Smooth muscle cell (in vitro differentiated cells): ENCODE results near the gene NLGN1. TPM values are rescaled to one million over a fixed set of nuclear protein-coding genes. Genes with fewer than 3 reads are reported as not detected.
A peak's percentile ranks its signal among the peaks of the same experiment; 100 is the strongest.

Experiments used
- DNase-seq: peaks from one replicate; lab custom pipeline; 2025; ENCODE audit not compliant: unreplicated experiment; lab: John Stamatoyannopoulos, UW
- H2AFZ ChIP-seq: fragments of 200-600 bp; sonication (generic); 2 replicates; pipeline ENCODE4 v1.6.0; 2016; ENCODE audit warnings: antibody characterized with exemption, low read depth, mild to moderate bottlenecking
- H3F3A ChIP-seq: fragments of 200-600 bp; sonication (generic); 2 replicates; pipeline ENCODE4 v1.6.0; 2017; ENCODE audit warnings: antibody characterized with exemption, low read depth
- H3K27ac ChIP-seq: fragments of 200-600 bp; sonication (generic); 2 replicates; pipeline ENCODE4 v1.5.1; 2016; ENCODE audit warnings: low read depth, mild to moderate bottlenecking
- H3K27me3 ChIP-seq: fragments of 200-600 bp; sonication (generic); 2 replicates; pipeline ENCODE4 v1.6.1; 2016; ENCODE audit warnings: low read depth, mild to moderate bottlenecking
- H3K36me3 ChIP-seq: fragments of 200-600 bp; sonication (generic); 2 replicates; pipeline ENCODE4 v1.5.1; 2016; ENCODE audit warnings: low read depth
- H3K4me1 ChIP-seq: fragments of 200-600 bp; sonication (generic); 2 replicates; pipeline ENCODE4 v1.5.1; 2016; ENCODE audit warnings: low read depth
- H3K4me2 ChIP-seq: fragments of 200-600 bp; sonication (generic); 2 replicates; pipeline ENCODE4 v1.6.0; 2016; ENCODE audit warnings: mild to moderate bottlenecking
- H3K4me3 ChIP-seq: fragments of 200-600 bp; sonication (generic); 2 replicates; pipeline ENCODE4 v1.5.1; 2016; ENCODE audit warnings: mild to moderate bottlenecking
- H3K79me2 ChIP-seq: fragments of 200-600 bp; sonication (generic); 2 replicates; pipeline ENCODE4 v1.6.0; 2016; ENCODE audit warnings: low read depth, mild to moderate bottlenecking
- H3K9ac ChIP-seq: fragments of 200-600 bp; sonication (generic); 2 replicates; pipeline ENCODE4 v1.6.0; 2016; ENCODE audit warnings: low read depth
- H3K9me3 ChIP-seq: fragments of 200-600 bp; sonication (generic); replicated peaks from 2 replicates; pipeline ENCODE4 v1.5.1; 2016; ENCODE audit warnings: low read depth
- H4K20me1 ChIP-seq: fragments of 200-600 bp; sonication (generic); 2 replicates; pipeline ENCODE4 v1.6.0; 2016; ENCODE audit warnings: low read depth
- WGBS: methylation state at CpG from one replicate; pipeline ENCODE4 v1.1.7; 2016; ENCODE audit warnings: low lambda C conversion rate; 5-methylcytosine and 5-hydroxymethylcytosine counted together
- polyA plus RNA-seq: library from polyadenylated mRNA; unstranded; fragments of >200 nt; fragmentation: Nextera tagmentation; extraction: Ambion mirVana; gene quantifications from 2 replicates; pipeline ENCODE4 v1.2.1, GENCODE V29; 2016
- total RNA-seq: library from RNA; depleted of rRNA; stranded (reverse); fragments of >200 nt; gene quantifications from 2 replicates; pipeline ENCODE4 v1.2.3, GENCODE V29; 2014
- TF ChIP-seq, protein P1 (sequence below): fragments of 200-600 bp; sonication (generic); IDR thresholded peaks from 2 replicates; pipeline ENCODE4 v1.5.1; 2017; ENCODE audit warnings: borderline replicate concordance, mild to moderate bottlenecking, antibody characterized with exemption; ENCODE audit not compliant: insufficient read depth, poor library complexity, severe bottlenecking

Gene NLGN1
- total and polyA plus RNA-seq, 2 experiments from 2014 or later, result 0.04 TPM; not detected in 1

DNA sequence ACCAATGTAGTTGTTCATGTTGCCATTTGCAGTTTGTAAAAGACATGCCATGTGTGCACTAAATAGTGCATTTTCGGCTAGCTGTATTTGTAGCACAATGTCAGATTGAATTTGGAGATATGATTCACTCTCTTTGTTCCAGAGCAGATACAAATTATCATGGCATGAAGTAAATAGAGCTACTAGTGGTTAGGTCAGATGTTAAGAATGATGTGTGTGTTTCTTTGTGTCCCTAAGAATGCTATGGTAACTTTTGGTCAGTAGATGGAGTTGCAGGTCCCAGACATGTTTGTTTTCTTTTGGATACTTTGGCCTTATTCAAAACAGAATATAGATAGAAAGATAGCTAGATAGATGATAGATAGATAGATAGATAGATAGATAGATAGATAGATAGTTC is 595.8 kb downstream of the NLGN1 start:
- no peak for DNase-seq
- H3K27ac ChIP-seq, result no peak overlapping the region
- no peak overlapping the region for H3K9ac ChIP-seq
- no peak overlapping the region for H3K4me3 ChIP-seq
- no peaks in the 10 kb centered on the region for H3K79me2 ChIP-seq
- H3K36me3 ChIP-seq, result no peaks in the 10 kb centered on the region
- TF ChIP-seq, protein P1, sequence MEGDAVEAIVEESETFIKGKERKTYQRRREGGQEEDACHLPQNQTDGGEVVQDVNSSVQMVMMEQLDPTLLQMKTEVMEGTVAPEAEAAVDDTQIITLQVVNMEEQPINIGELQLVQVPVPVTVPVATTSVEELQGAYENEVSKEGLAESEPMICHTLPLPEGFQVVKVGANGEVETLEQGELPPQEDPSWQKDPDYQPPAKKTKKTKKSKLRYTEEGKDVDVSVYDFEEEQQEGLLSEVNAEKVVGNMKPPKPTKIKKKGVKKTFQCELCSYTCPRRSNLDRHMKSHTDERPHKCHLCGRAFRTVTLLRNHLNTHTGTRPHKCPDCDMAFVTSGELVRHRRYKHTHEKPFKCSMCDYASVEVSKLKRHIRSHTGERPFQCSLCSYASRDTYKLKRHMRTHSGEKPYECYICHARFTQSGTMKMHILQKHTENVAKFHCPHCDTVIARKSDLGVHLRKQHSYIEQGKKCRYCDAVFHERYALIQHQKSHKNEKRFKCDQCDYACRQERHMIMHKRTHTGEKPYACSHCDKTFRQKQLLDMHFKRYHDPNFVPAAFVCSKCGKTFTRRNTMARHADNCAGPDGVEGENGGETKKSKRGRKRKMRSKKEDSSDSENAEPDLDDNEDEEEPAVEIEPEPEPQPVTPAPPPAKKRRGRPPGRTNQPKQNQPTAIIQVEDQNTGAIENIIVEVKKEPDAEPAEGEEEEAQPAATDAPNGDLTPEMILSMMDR, result peak; percentile 22
- no peaks in the 10 kb centered on the region for H4K20me1 ChIP-seq
- no peak overlapping the region for H2AFZ ChIP-seq
- H3K4me1 ChIP-seq, result no peaks in the 10 kb centered on the region
- WGBS, result 61% methylated on average over 1 of the region's 1 CpG
- no peaks in the 10 kb centered on the region for H3F3A ChIP-seq
- no peaks in the 10 kb centered on the region for H3K9me3 ChIP-seq
- H3K4me2 ChIP-seq, result no peak overlapping the region
- no peaks in the 10 kb centered on the region for H3K27me3 ChIP-seq

DNA sequence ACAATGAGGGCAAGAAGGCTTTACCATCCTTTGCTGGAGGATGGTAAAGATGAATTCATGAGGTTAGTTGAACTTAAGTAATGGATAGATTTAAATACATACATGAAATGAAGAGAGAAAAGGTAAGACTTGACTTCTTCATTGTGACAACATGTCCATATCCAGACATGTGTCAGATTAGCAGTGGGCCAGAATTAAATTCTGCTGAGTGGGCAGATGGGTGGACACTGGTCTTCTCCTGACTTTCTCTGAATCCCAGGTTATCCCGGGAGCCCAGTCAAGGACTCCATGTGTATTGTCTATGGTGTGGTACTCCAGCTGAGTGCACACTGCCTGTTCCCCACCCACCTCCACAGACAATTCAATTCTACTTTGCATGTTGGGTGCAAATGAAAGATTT is 603.1 kb downstream of the NLGN1 start:
- no peaks in the 10 kb centered on the region for H3F3A ChIP-seq
- no peaks in the 10 kb centered on the region for H3K9me3 ChIP-seq
- no peaks in the 10 kb centered on the region for H3K4me1 ChIP-seq
- DNase-seq, result no peak
- H3K4me2 ChIP-seq, result no peak overlapping the region
- H4K20me1 ChIP-seq, result no peaks in the 10 kb centered on the region
- WGBS, result 90% methylated on average over 1 of the region's 1 CpG
- H3K27ac ChIP-seq, result no peak overlapping the region
- no peaks in the 10 kb centered on the region for H3K79me2 ChIP-seq
- no peaks in the 10 kb centered on the region for H3K27me3 ChIP-seq
- H2AFZ ChIP-seq, result no peak overlapping the region
- no peak overlapping the region for H3K4me3 ChIP-seq
- TF ChIP-seq, protein P1, result no peak
- H3K9ac ChIP-seq, result no peak overlapping the region
- no peaks in the 10 kb centered on the region for H3K36me3 ChIP-seq

DNA sequence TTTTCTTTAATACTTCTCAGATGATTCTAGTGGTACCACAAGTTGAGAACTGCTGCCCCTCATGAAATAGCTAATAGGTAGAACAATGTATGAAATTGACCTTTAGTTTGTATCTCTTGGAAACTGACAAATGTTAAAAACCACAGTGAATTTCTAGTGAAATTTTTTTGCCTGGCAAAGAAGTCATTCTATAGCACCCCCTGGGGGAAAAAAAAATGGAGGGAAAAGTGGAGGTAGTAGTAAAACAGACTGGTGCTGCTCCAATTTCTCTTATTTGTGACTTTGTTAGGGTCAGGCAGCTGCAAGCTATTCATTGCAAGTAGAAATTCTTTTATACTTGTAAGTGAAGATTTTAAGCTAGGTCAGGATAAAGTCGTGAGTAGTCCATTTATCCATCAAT is 605.0 kb downstream of the NLGN1 start:
- whole genome bisulfite sequencing, result 30% methylated on average over 1 of the region's 1 CpG
- Histone ChIP-seq H3K9me3 (no peaks in the 10 kb centered on the region), H3K36me3 (no peaks in the 10 kb centered on the region), H3K4me1 (no peaks in the 10 kb centered on the region), H2AFZ (no peak overlapping the region), H3K27me3 (no peaks in the 10 kb centered on the region), H3K9ac (no peak overlapping the region), H3F3A (no peaks in the 10 kb centered on the region), H4K20me1 (no peaks in the 10 kb centered on the region), H3K4me2 (no peak overlapping the region), H3K27ac (no peak overlapping the region), H3K4me3 (no peak overlapping the region), H3K79me2 (no peaks in the 10 kb centered on the region)
- no peak for DNase-seq
- TF ChIP-seq, protein P1, result peak; percentile 42

DNA sequence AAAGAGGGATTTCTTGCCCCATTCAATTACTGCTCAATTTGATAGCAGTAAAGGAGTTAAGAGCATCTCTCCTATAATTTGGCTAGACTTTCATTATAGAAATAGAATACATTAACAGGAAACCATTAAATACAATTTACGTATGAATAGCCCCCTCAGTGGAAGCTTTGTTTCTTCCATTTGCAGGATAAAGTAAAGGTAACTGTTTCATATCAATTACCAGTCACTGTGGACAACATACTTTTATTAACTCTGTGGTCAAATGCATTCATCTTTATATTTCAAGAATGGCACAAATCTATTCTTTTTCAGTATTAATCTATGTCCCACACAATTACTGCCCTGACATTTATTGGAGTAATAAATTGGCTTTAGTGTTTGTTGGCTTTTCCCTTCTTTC is 613.4 kb downstream of the NLGN1 start:
- Histone ChIP-seq H3K4me3 (no peak overlapping the region), H3K79me2 (no peaks in the 10 kb centered on the region), H3K9ac (no peak overlapping the region), H3K27ac (no peak overlapping the region), H3K27me3 (no peaks in the 10 kb centered on the region), H3K4me1 (no peaks in the 10 kb centered on the region), H2AFZ (no peak overlapping the region), H3F3A (no peaks in the 10 kb centered on the region), H4K20me1 (no peaks in the 10 kb centered on the region), H3K36me3 (no peaks in the 10 kb centered on the region), H3K9me3 (no peaks in the 10 kb centered on the region), H3K4me2 (no peak overlapping the region)
- 75% methylated on average over 1 of the region's 1 CpG for WGBS
- DNase-seq, result no peak
- TF ChIP-seq, protein P1, result no peak
